Measurements from ENCODE around the gene DMRTA2. TPM values are rescaled to one million over a fixed set of nuclear protein-coding genes. Genes with fewer than 3 reads are reported as not detected.
A peak's percentile ranks its signal among the peaks of the same experiment; 100 is the strongest.

Gene DMRTA2
- total and polyA plus RNA-seq, 2 donors from 2014 or later = not detected

DNA sequence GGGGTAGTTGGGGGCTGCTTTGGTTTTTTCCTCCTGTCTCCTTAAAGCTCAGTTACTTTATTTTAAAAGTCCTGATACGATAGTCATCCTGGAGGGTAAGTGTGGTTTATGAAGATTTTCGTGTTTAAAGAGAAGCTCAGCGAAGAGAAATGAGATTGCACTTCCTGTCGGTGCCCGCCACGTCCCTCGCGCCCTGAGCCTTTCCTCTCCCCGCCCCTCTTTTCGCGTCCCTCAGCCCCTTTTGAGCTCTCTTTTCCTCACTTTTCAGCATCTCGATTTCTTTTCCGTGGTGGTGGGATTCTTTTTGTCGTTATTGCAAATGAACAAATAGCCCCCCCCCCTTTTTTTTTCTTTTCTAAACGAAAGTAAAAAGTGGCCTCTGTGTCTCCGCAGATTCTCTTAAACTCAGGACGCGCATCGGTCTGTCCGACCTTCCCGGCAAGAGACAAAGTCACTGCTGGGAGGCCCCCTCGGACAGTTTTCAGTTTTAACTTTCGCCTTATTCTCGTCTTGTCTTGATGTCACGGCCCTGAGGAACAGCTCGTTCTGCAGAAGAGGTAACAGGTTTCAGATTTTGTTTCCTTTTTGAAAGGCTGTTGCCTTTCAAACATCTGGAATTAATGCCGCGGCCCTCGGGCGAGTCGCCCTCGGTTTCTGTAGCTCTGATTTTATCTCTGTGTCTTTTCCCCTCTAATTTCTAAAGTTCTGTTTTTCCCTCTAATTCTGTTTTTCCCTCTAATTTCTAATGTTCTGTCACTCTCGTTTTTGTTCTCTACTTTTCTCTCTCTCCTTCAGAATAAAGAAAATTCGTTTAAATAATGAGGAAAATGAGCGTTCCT is 1.0 kb upstream of the DMRTA2 start:
- Histone ChIP-seq H3K4me1 (ENCODE audit: control insufficient read depth in 2 of 3, insufficient read depth in 2 of 3, low read depth in 1 of 3, low read length in 3 of 3) (peaks cover 0 to 19% (median 0%) of the 10 kb centered on the region in 3 donors), H3K36me3 (ENCODE audit: control insufficient read depth in 2 of 3, insufficient read depth in 3 of 3, low read length in 3 of 3) (no peaks in the 10 kb centered on the region), H3K27me3 (ENCODE audit: control insufficient read depth, insufficient read depth, low read length) (peaks cover 80% of the 10 kb centered on the region), H3K4me3 (ENCODE audit: low read length in 3 of 3) (peak overlapping the region in 2 of 3 donors; percentile 37 to 54), H3K27ac (ENCODE audit: low read depth in 2 of 2, low read length in 2 of 2) (no peak overlapping the region), H3K9me3 (ENCODE audit: control insufficient read depth in 2 of 3, insufficient read depth in 1 of 3, low read length in 3 of 3) (no peaks in the 10 kb centered on the region), H3K9ac (ENCODE audit: low read length in 3 of 3) (no peak overlapping the region)
- DNase-seq = peak in 4 of 5 donors; percentile 20 to 49 (median 36)
- intact Hi-C loops (cut with DNase I) = no loop called here
- TF ChIP-seq, protein P1, sequence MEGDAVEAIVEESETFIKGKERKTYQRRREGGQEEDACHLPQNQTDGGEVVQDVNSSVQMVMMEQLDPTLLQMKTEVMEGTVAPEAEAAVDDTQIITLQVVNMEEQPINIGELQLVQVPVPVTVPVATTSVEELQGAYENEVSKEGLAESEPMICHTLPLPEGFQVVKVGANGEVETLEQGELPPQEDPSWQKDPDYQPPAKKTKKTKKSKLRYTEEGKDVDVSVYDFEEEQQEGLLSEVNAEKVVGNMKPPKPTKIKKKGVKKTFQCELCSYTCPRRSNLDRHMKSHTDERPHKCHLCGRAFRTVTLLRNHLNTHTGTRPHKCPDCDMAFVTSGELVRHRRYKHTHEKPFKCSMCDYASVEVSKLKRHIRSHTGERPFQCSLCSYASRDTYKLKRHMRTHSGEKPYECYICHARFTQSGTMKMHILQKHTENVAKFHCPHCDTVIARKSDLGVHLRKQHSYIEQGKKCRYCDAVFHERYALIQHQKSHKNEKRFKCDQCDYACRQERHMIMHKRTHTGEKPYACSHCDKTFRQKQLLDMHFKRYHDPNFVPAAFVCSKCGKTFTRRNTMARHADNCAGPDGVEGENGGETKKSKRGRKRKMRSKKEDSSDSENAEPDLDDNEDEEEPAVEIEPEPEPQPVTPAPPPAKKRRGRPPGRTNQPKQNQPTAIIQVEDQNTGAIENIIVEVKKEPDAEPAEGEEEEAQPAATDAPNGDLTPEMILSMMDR (IDR thresholded peaks at IDR 0.05; ENCODE audit: borderline replicate concordance, extremely low read depth, insufficient read depth) = no peak
- FAIRE-seq = no peak

DNA sequence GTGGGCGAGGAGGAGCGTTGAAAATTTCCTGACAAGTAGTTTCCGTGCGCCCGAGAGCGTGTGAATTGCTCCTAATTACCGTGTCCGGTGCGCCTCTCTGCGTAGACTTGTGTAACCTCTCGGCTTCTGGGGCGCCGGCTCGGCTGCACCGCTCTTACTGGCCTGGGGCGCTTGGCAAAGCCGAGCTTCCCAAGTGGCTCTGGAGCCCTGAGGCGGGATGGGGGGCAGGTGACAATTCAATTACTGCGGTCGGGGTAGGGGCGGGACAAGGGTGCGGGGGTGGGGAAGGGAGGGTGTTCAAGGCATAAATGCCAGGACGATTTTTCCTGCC is 392 bp upstream of the DMRTA2 start:
- TF ChIP-seq, protein P1 (IDR thresholded peaks at IDR 0.05; ENCODE audit: borderline replicate concordance, extremely low read depth, insufficient read depth) = no peak
- Histone ChIP-seq H3K27me3 (ENCODE audit: control insufficient read depth, insufficient read depth, low read length) (peaks cover 73% of the 10 kb centered on the region), H3K9ac (ENCODE audit: low read length in 3 of 3) (no peak overlapping the region), H3K4me3 (ENCODE audit: low read length in 3 of 3) (peak overlapping the region in 1 of 3 donors; percentile 25), H3K9me3 (ENCODE audit: control insufficient read depth in 2 of 3, insufficient read depth in 1 of 3, low read length in 3 of 3) (no peaks in the 10 kb centered on the region), H3K27ac (ENCODE audit: low read depth in 2 of 2, low read length in 2 of 2) (no peak overlapping the region), H3K36me3 (ENCODE audit: control insufficient read depth in 2 of 3, insufficient read depth in 3 of 3, low read length in 3 of 3) (no peaks in the 10 kb centered on the region), H3K4me1 (ENCODE audit: control insufficient read depth in 2 of 3, insufficient read depth in 2 of 3, low read depth in 1 of 3, low read length in 3 of 3) (peaks cover 0 to 21% (median 0%) of the 10 kb centered on the region in 3 donors)
- intact Hi-C loops (cut with DNase I) = no loop called here
- FAIRE-seq (no peak), DNase-seq (peak in 1 of 5 donors; percentile 34)

DNA sequence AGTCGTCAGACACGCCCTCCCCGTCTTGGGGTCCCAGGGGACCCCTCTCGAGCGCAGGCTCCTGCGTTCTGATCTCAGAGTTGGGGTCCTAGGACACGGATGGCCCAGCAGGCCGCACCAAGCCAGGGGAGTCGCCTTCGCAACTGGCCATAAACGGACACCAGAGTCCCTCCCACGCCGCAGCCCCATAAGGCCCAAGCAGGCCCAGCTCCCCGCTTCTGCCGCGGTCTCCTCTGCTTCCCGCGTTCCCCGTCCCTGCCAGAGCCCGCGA is 633 bp downstream of the DMRTA2 start:
- intact Hi-C loops (cut with DNase I) = no loop called here
- H3K4me3 ChIP-seq (ENCODE audit: low read length in 3 of 3) = no peak overlapping the region

More for the DNA sequence above, 633 bp downstream of the DMRTA2 start:
- Histone ChIP-seq H3K27me3 (ENCODE audit: control insufficient read depth, insufficient read depth, low read length) (peaks cover 70% of the 10 kb centered on the region), H3K36me3 (ENCODE audit: control insufficient read depth in 2 of 3, insufficient read depth in 3 of 3, low read length in 3 of 3) (no peaks in the 10 kb centered on the region), H3K9ac (ENCODE audit: low read length in 3 of 3) (no peak overlapping the region), H3K9me3 (ENCODE audit: control insufficient read depth in 2 of 3, insufficient read depth in 1 of 3, low read length in 3 of 3) (no peaks in the 10 kb centered on the region), H3K4me1 (ENCODE audit: control insufficient read depth in 2 of 3, insufficient read depth in 2 of 3, low read depth in 1 of 3, low read length in 3 of 3) (peaks cover 0 to 21% (median 0%) of the 10 kb centered on the region in 3 donors), H3K27ac (ENCODE audit: low read depth in 2 of 2, low read length in 2 of 2) (no peak overlapping the region)
- DNase-seq (peak in 3 of 5 donors; percentile 8 to 69 (median 18)), FAIRE-seq (no peak)
- TF ChIP-seq, protein P1 (IDR thresholded peaks at IDR 0.05; ENCODE audit: borderline replicate concordance, extremely low read depth, insufficient read depth) = no peak

All from kidney (tissue), 14 donors.